IPS-NIHi7 (cell line): ENCODE data around the gene SSU72.

Experiments used
- DNase-seq: peaks from one replicate; pipeline ENCODE4 v3.0.0; 2012; ENCODE audit warnings: mixed read lengths; ENCODE audit errors: extremely low spot score

The SSU72 gene

DNA sequence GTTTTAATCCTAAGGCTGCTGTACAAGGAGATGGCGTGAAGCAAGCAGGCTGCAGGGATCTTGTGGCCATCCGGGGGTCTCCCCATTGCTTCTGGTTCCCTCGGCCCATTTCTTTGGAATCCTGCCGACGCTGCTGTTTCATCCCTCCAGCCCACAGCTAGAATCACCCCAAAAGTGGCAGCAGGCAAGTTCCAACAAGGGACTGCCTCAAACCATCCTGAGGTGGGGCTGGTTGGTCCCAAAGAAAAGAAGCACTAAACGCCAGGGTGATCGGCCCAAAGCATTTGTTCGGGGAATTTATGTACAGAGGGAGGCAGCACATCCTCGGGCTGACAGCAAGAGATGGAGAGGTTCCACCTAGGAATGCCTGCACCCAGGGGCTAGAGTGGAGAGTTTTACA, 36.1 kb upstream of the SSU72 start:
- DNase-seq = no peak

DNA sequence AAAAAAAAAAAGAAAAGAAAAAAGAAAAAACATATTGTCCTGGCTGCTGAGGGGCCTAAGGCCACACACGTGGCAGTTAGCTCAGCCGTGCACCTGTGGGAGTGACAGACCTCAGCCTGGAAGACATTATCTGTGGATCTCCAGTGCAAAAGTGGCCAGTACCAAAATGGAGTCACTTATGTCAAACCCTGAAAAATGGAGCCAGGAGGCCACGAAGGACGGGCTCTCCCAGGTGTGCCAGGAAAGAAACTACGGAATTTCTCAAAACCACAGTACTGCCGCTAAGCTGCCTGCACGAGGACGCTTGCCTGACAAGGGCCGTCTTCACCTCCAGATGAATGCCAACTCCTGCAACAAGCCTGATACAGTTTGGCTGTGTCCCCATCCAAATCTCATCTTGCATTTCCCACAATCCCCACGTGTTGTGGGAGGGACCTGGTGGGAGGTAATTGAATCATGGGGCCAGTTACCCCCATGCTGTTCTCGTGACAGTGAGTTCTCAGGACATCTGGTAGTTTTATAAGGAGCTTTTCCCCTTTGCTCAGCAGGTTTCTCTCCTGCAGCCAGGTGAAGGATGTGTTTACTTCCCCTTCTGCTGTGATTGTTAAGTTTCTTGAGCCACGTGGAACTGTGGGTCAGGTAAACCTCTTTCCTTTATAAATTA, 35.3 kb upstream of the SSU72 start:
- no peak for DNase-seq

DNA sequence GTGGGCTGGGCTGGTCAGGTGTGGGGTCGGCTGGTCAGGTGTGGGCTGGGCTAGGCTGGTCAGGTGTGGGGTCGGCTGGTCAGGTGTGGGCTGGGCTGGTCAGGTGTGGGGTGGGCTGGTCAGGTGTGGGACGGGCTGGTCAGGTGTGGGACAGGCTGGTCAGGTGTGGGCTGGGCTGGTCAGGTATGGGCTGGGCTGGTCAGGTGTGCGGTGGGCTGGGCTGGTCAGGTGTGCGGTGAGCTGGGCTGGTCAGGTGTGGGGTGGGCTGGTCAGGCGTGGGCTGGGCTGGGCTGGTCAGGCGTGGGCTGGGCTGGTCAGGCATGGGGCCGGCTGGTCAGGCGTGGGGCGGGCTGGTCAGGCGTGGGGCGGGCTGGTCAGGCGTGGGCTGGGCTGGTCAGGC, 31.6 kb upstream of the SSU72 start:
- no peak for DNase-seq

DNA sequence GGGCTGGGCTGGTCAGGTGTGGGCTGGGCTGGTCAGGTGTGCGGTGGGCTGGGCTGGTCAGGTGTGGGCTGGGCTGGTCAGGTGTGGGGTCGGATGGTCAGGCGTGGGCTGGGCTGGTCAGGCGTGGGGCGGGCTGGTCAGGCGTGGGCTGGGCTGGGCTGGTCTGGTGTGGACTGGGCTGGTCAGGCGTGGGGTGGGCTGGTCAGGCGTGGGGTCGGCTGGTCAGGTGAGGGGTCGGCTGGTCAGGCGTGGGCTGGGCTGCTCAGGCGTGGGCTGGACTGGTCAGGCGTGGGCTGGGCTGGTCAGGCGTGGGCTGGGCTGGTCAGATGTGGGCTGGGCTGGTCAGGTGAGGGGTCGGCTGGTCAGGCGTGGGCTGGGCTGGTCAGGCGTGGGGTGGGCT, 31.1 kb upstream of the SSU72 start:
- no peak for DNase-seq

DNA sequence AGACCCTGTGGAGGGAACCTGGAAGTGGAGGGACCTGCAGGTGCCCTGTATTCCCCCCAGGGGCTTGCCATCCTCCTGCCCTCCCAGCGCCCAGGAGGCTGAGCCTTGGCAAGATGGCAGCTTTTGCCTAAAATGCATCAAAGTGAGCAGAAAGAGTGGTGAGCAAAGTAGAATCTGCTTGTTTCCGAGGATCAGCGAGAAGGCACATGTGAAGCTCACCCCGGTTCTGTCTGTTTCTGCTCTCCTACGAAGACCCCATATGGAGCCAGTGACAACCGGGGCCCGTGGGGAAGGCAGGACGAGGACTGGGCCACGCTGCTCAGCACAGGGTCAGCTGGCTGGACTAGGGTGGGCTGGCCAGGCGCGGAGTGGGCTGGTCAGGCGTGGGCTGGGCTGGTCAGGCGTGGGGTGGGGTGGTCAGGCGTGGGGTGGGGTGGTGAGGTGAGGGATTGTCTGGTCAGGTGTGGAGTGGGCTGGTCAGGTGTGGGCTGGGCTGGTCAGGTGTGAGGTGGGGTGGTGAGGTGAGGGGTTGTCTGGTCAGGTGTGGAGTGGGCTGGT, 30.4 kb upstream of the SSU72 start:
- DNase-seq = no peak

DNA sequence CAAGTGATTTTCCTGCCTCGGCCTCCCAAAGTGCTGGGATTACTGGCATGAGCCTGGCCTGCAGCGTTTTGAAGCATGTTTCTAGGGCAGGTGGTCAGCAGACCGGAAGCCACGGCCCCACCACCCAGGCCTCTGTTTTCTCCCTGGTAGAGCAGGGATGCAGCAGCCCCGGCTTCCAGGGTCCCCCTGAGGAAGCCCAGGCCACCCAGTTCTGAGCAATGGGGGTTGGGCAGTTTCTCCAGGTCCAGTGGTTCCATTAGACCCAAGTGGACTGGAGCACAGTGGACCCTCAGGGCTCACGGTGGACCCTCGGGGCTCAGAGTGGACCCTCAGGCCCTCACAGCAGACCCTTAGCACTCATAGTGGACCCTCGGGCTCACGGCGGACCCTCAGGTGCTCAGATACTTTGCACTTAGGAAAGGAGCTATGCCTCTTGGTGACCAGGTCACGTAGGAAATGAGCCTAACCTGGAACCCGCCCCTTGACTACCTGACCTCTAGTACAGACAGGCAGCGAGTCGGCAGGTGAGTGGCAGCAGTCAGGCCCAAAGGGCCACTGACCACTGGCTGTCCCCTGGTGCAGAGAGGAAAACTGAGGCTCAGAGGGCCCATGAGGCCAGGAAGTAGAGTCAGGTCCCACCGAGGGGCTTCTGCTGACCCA, 29.8 kb upstream of the SSU72 start:
- no peak for DNase-seq

DNA sequence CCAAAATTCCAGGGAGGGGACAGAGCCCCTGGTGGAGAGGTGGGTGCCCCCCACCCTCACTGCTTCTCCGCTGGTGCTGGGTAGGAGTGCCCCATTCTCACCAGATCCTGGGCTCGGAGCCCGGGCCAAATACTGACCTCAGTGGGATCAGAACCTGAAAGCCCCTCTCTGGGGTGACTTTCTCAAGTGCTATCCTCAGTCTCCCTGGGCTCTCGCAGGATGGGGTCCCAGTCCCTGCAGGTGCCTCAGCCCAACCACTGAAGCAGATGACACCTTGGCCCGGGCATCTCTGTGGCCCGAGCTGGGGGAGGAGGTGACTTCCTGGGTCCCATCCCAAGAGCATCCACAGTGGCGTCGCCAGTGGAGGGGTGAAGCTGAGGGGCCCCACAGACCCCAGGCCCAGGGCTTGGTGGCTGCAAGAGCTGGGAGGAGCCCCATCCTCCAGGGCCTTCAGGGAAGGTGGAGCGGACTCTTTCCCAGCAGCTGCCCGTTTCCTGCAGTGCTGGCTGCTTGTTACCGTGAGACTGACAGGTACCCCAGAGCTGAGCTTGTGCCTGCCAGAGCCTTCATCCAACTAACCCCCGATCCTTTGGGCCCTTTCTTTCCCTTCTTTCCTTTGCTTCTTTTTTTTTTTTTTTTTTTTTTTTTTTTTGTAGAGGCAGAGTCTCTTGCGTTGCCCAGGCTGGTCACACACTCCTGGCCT, 29.2 kb upstream of the SSU72 start:
- no peak for DNase-seq

DNA sequence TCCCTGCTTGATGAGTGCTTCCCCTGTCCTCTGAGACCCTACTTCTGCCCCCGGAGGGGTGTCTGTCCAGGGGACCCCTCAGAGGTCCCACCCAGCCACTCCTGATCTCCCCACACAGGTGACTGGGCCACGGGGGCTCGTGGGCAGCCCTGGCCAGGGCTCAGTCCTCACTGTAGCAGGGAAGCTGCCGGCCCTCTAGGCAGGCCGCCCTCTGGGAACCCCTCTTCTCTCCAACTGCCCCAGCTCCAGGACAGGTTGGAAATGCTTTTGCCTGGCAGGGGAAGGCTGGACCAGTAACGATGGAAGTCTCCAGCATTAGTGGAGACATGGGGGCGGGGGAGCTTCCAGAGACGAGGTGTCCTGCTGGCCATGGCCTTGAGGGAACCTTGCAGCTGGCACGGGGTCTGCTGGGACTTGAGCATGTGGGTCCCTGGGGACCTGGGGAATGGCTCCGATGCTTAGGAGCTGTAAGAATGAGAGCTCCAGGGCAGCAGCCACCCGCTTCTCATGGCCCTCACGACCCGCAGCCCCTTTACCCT, 28.4 kb upstream of the SSU72 start:
- no peak for DNase-seq

DNA sequence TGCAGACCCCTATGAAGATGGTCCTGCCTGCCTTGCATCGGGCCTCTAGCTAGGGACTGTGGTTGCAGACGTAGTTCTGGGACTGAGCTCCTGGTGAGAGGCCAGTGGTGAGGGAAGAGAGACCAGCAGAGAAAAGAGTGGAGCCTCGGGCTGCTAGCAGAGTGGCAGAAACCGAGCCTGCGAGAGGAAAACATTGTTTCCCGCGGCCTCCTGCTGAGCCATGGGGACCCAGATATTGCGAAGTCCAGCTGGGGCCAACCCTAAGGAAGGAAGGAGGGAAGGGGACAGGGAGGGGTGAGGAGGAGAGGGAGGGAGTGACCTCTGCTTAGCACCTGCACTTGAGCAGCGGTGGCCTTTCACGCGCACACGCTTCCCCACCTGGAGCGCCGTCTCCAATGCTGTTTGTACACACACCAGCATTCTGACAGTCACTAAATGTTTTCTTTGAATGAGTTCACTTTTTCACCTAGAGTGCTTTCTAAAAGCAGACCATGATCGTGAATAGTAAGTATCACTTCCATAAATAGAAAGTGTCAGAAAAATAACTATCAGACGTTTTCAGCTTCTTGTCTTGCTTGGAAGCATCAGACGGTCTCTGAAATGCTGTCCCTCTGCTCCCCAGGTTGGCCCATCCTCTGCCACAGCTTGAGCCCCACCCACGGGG, 27.8 kb upstream of the SSU72 start:
- no peak for DNase-seq

DNA sequence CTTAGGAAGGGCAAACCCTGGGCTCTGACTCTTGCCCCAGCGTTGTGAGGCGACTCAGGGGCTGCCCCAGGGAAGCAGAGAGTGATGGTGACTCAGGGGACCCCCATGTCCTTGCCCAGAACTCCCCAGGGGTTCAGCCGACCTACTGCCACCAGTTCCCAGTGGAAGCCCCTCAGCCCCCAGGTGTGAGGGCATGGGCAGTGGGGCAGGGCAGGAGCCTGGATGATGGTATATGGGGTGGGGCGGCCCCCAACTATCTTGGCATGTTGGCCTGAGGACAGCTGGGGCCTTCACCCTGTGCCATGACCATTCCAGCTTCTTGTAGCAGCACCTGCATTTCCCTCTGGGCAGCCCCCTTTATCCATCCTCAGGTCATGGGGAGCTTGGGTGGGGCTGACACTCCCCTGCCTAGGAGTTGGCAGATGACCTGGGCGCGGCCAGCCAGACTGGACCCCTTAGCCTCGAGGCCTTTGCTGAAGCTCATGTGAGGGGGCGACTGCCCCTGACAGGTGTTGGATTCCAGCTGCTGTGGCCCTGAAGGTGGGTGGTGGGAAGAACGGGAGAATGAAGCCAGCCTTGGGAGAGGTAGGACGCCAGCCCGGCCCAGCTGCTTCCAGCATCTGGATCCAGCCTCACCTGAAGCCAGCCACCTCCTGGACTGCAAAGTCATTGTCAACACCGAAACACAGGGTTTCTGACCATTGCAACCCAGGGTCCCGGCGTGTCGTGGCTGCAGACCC, 27.1 kb upstream of the SSU72 start:
- no peak for DNase-seq

DNA sequence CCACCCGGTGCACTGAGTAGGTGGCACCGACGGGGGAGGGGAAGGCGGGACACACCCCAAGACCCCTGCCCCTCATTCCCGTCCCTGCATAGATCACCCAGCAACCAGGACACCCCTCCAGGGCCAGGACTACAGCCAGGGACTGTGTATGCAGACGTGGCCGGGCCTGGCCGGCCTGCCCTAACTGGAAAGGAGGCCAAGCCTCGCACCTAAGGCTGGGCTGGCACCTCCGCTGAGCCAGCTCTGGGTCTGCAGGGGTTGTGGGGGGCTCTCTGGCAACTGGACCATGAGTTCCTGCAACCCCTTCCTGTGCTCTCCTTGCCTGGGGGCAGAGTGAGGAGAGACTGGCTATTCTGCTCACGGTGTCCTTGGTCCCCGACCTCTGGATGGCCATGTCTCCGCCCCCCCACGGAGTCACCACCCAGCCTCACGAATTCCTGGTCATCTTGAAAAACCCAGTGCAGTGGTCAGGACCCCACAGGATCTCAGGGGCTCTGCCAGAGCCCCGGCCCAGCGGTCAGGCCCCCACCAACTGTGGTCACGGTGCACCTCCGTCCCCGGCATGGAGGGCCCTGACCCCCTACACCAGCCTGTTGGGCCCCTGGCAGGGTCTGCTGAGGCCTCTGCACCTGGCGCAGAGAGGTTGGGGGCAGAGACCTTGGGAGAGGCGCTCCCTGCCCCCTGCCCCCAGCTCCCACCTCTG, 26.3 kb upstream of the SSU72 start:
- no peak for DNase-seq

DNA sequence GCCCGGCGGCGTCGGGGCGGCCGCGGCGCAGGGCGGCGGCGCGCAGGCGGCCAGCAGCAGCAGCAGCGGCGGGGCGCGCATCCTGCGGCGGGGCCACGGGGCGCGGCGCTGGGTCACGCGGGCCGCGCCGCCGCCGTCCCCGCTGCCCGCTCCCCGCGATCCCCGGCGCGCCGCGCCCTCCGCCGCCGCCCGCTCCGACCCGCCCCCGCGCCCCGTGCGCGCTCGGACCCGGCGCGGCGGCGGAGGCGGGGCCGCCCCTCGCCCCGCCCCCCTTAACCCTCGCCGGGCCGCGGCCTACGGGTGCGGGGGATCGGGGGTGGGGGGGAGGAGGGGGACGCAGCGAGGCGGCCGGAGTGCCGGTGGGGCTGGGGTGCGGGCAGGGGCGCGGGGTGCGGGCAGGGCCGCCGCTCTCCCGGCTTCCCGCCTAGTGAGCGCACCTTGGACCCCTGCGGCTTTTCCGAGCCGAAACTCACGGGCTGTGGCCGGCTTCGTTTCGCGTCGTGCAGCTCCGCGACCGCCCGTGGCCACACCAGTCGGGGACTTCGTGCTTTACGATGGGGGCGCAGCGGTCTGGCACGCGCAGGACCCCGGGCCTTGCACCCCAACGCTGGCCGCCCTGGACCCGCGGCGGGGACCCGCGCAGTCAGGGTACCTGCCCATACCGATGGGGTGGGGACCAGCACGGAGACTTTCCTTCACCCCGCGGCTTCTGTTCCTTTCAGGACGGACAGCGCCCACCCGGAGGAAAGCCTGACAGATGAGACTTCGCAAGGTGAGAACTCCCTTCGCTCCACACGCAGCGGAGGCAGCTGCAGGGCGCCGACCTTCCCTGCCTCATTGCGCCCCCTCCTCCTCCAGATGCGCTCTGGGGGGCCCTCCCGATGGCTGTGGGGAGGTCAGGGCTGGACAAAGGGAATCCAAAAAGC, 25.5 kb upstream of the SSU72 start, which contains the start of gene FNDC10:
Gene FNDC10, minus strand, starts transcription at position 201 of the 926 bp plus-strand sequence. Its CDS starts 120 bp downstream, at position 81.
- DNase-seq = peak; percentile 71

DNA sequence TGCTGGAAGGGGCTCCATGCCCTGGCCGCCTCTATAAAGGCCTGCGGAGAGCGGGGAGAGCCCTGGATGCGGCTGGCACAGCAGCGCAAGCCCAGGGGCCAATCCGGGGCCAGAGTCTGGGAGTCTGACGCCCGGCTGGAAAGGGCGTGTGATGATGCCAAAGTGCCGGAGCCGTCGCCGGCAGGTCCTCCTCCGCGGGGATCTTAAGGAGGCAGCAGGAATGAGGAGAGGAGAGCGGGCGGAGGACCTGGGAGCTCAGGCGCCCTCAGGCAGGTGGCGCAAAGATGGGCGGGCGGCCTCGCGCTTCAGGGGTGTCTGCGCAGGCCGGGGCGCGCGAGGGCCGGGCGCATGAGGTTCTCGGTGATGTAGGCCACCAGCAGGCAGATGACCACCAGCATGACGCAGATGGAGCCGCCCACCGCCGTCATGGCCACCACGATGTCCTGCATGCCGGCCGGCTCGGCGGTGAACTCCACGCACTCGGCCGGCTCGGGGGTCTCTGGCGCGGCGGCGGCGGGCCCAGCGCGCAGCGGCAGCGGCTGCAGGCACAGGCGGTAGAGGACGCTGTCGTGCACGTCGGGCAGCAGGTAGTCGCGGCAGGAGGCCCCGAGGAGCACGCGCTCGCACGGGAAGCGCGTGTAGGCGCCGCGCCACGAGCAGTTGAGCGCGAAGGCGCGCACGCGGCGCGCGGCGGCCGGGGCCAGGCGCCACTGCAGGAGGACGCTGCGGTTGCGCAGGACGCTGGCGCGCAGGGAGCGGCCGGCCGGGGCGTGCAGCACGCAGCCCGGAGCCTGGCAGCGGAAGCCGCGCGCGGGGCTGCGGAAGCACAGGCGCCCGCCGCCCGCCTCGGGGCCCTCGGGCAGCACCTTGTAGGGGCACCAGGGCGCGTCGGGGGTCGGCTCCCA, 24.6 kb upstream of the SSU72 start:
- peak; percentile 76 for DNase-seq

DNA sequence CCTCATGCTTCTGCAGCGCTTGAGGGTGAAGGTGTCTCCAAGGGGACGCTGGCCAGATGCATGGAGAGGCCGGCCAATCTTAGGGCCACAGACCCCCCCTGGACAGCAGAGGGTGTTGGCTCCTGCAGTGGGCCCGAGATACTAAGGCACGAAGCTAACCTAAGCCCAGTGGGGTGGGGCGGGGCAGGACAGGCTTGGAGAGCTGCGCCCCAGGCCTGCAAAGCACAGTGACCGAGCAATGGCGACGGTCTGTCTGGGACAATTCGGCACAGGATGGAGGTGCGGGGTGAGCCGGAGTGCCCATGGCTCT, 24.0 kb upstream of the SSU72 start:
- DNase-seq = no peak

DNA sequence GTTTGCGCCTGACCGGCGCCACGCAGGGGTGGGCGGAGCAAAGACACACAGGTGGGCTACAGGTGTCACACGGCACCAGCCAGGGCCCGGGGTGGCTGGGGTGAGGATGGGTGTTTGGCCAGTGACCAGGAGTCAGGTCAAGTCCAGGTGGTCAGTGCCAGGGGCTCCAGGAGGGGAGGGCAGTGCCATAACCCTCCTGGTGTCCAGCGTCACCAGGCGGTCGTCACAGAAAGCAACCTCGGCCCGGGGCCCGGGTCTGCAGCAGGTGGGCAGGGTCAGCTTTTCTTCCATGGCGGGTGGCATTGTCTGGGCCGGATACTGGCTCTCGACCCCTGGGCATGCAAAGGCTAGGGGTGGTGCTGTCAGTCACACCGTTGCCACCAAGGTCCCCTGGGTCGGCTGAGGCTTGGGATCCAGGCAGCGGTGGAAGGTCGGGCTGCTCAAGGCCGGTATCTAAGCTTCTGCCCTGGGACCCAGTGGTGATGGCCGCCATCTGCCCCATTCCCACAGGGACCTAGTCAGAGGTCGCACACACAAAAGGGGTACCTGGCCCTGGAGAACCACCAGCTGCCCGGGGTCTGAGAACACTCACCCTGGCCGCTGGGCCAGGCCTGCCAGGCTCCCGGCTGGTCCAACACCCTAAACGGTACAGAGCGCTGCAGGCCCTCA, 23.5 kb upstream of the SSU72 start:
- DNase-seq = no peak

DNA sequence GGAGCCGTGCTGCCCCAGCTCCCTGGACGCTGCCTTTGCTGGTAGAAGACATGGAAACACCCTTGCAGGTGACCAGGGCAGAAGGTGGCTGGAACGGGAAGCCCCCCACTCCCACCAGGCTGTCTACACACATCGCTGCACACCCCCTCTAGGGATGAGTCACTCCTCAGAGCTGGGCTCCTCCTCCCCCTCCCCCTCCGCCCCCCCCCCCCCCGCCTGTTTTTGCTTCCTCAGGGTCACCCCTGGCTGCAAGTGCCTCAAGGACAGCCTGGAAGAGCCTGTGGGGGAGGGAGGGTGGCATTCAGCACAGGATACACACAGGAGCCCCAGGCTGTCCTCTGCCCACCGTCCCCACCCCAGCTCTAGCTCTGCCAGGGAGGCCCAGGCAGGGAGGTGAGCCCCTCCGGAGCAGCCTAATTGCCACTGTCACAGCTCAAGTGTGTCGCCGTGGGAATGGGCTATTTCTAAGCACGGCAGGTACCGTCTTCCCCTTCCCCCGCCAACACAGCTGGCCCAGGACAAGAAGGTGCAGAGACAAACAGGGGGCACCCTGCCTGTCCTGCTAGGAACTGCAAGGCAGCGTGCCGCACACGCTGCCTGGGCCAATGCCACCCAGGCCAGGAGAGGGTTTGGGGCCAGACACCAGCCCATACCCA, 22.7 kb upstream of the SSU72 start:
- peak; percentile 65 for DNase-seq

DNA sequence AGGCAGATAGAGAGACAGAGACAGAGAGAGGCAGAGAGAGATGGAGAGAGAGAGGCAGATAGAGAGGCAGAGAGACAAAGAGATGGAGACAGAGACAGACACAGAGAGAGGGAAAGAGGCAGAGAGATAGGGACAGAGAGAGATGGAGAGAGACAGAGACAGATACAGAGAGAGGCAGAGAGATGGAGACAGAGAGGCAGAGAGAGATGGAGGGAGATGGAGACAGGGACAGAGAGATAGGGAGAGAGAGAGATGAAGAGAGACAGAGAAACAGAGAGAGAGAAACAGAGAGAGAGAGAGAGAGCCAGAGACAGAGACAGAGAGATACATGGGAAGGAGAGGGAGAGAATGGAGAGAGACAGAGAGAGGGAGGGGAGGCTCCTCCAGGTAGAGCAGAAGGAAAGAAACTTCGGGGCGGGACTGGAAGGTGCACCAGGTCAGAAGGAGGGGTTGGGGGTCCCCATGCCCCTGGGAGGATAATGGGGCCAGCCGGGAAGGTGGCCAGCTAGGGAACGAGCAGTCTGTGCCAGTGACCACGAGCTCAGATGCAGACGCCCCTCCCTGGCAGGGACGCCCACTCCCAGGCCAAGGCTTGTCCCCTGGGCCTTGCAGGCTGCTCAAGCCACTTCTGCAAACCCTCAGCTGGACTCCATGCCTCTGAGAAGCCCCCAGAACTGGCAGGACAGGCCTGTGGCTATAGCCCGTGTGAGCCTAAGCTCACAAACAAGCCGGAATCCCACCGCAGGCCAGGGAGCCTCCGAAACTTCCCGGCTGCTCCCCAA, 22.0 kb upstream of the SSU72 start:
- no peak for DNase-seq
